ENCODE data around the gene PHB1.
"Not testable (repeated sequence)": the region's sequence is repeated elsewhere in the genome, so short reads cannot be mapped to it uniquely, and the experiment has no call there.

The PHB1 gene

DNA sequence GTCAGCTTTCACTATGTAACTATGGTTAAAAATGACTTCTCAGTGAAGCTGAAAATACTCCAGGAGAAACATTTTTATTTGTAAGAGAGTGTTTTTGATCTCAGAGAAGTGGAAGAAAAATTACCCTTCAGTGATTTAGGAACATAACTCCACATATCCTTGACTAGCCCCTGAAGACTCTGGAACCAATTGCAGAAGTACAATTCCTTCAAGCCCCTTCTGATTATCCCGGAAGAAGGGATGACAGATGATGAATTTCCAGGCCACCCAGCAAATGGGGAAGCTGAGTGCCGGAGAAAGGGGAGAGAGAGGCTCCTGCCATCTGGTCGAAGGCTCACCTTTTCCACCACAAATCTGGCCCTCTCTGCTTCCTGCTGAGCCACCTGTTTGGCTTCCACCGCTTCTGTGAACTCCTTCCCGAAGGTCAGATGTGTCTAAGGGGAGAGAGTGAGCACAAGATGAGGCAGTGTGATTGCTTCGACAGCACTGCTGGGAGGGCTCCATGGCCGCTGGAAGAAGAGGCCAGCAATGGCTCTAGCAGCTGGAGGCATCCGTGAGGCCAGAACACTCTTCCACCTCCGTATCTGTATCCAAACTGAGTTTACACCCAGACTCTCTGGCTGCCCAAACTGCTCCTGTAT, 8.1 kb downstream of the PHB1 start:
- DNase-seq (ENCODE audit: low read depth in 2 of 2, low spot score in 1 of 2) = no peak

DNA sequence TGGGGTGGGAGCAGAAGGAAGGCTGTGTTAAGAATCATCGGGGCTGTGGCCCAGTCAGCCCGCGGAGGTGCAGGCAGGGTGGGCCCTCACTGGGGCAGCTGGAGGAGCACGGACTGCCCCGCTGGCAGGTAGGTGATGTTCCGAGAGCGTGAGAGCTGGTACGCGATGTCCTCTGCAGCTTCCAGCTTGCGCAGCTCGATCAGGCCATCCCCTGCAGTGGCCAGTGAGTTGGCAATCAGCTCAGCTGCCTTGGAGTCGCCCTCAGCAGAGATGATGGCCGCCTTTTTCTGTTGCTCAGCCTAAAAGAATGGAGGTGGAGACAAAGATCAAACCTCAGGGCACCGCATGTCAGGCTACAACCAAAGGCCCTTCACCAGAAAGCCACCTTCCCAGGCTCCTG, 9.8 kb downstream of the PHB1 start:
- DNase-seq (ENCODE audit: low read depth in 2 of 2, low spot score in 1 of 2) = no peak

DNA sequence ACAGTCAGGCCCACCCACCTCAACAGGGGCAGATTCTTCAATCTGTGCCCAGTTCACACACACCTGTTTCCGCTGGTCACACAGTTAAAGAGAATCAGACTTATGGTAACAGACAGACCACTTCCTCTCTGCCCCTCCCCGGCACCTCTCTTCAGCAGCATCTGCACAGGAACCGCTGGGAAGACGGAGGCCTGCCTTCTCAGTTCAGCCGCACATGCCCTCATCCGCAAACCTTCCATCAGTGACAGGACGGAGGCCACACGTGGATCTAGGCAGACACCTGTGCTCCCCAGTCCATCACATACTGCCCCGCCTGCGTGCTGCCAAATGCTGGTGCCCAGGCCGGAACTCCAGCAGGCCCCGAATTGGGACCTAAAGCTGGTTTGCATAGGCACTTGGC, 10.3 kb downstream of the PHB1 start:
- DNase-seq (ENCODE audit: low read depth in 2 of 2, low spot score in 1 of 2) = no peak

DNA sequence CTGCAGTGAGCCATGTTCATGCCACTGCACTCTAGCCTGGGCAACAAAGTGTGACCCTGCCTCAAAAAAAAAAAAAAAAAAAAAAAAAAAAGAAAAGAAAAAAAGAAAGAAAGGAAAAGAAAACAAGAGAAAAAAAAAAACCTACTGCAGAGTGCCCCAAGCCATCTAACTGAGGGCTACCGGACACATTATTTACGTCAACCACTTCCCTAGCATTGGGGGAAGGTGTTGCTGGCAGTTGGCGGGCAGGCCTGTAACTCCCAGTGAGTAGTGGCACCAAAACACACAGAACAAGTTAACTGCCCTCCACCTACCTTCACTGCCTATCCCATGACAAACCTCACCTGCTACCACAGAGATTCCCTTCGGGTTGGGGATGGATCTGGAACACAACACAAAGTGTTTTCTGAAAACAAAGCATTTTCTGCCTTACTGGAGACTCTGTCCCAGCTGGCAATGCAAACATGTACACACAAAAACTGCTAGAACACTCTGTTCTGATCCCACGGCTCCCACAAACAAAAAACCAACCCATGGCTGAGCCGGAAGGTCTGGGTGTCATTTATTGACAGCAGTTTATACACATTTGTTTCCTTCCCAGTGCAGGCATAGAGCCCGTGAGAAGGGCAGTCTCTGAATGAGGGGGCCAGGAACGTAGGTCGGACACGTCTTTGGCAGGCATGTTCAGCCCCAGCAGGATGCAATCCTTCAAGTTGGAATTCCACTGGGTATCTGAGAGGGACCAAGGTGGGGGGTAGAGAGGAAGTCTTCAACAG, 11.0 kb downstream of the PHB1 start:
- DNase-seq (ENCODE audit: low read depth in 2 of 2, low spot score in 1 of 2) = no peak

DNA sequence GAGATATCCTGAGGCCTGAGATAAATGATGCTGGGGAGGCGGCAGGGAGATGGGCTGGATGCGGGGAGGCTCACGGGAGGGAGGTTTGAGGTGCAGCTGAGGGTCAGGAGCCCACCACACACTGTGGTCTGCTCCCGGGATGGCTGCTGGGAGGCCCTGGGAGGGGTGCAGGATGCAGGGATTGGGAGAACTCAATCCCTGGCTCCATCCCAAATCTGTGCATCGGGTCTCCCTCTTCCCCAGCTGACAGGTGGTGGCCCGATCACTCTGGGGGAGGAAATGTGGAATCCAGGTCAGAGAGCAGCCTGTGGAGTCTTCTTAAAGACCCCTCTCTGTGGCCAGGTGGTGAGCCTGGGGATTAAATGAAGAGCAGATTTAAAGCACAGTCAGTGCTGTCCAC, 12.0 kb downstream of the PHB1 start:
- DNase-seq (ENCODE audit: low read depth in 2 of 2, low spot score in 1 of 2) = no peak

DNA sequence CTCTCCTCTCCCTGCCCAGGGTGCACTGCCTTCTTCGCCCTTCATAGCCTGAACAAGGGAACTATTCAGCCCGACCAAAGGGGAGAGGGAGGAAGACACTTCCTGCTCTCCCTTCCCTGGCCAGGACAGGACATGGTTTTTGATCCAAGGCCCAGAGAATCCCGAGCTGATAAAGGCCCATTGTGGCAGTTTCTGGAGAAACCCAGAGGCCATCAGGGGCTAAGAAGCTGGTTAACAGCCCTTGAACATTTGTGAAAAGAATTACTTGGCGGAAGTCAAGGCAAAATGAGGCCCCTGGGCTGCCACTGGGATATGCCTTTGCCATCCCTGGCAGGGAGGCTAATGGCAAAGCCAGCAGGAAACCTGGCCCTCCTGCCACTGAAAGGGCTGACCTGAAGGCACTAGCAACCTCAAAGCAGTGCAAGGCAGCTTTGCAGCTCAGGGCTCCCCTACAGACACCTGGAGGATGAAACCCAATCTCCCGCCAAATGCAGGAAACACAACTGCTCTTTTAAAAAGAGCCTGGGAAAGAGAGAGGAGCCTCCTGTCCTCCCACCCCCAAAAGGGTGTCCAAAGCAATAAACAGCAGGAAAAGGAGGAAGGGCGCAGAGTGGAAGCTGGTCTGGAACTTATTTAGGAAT, 12.6 kb downstream of the PHB1 start:
- no peak for DNase-seq (ENCODE audit: low read depth in 2 of 2, low spot score in 1 of 2)

DNA sequence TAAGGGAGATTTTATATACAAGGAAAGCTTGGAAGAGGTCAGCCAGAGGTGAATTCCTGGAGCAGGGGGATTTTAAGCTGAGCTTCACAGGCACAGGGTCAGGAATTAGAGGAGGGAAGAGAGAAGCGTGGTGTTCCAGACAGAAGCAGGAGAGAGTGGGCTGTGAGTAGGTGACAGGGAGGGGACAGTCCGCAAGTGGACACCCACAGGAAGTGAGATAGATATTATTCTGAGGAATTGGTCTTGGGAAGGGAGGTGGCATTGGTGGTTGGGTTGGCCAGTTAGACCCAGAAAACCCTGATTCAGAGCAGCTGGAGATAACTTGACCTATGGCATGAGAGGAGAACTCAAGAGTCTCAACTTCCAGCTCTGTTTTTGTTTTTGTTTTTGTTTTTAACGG, 14.7 kb downstream of the PHB1 start:
- no peak for DNase-seq (ENCODE audit: low read depth in 2 of 2, low spot score in 1 of 2)

DNA sequence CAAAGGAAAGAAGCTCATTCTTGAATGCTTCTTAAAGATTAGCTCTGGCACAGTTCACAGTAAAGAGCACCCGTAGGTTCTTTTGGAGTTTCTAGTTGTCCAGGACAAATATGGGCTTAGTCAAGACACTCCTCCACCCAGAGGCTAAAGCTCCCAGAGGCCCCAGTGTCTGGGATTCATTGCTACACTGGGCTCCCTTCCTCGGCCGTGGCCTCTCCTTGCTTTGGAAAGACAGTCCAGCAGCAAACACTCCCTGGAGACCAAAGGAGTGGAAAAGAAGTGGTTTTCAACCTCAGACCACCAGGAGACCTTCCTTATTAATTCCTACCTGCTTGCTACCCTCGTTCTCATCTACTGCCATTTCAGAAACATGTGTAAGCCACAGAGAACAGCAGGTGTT, 17.1 kb downstream of the PHB1 start:
- no peak for DNase-seq (ENCODE audit: low read depth in 2 of 2, low spot score in 1 of 2)

DNA sequence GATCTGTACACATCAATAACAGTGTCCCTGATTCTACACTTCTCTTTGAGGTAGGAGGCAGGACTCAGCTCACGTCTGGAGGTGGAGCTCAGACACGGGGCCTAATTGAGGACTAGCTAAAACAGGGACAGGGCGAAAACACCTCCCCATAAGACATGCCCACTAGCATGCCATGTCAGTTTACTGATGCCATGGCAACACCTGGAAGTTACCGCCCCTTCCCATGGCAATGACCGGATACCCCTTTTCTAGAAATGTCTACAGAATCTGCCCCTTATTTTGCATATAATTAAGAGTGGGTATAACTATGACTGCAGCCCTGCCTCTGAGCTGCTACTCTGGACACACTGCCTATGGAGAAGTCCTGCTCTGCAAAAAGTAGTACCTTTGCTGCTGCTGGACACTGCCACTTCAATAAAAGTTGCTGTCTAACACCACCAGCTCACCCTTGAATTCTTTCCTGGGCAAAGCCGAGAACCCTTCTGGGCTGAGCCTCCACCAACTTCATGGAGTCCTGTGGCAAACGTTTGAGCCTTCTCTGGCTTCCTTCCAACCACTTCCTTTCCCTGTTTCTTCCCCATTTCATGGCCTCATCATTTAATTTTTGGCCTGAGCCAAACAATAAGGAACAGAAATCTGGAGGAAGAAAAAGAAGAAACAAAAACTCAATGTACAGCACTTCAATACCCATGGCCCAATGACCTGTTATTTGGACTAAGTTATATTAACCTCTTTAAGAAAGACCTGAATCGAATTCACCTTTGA, 21.0 kb downstream of the PHB1 start:
- no peak for DNase-seq (ENCODE audit: low read depth in 2 of 2, low spot score in 1 of 2)

DNA sequence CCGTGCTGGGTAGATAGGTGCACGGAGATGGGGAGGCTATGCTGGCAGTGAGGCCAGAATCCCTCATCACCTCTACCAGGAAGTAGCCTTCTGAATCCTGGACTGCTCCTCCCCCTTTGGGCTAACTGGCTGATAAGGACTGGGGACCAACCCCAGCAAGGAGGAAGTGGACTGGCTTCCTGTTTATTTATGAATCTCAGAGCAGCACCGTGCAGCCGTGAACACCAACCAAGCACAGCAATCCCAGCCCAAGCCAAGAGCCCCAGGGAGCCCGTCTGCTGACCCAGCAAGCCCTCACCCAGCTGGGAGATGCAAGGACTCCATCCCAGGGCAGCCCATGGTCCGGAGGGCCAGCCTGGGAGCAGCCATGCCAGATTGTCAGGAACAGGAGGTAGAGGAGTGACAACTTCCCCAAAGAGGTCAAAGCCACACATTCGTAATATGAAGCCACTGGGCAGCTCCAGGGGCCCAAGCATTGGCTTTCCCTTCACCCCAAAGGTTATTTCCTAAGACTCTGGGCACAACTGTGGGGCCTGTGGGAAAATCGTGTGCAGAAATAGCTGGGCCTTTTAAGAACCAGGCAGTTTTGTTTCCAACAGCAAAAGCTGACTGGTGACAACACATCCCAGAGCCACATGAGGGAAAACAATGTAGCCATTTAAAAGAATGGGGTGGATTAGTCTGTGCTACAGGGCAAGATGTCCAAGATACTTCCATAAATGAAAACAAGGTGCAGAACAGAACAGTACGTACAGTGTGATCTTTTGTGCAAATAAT, 23.9 kb downstream of the PHB1 start:
- no peak for DNase-seq (ENCODE audit: low read depth in 2 of 2, low spot score in 1 of 2)

DNA sequence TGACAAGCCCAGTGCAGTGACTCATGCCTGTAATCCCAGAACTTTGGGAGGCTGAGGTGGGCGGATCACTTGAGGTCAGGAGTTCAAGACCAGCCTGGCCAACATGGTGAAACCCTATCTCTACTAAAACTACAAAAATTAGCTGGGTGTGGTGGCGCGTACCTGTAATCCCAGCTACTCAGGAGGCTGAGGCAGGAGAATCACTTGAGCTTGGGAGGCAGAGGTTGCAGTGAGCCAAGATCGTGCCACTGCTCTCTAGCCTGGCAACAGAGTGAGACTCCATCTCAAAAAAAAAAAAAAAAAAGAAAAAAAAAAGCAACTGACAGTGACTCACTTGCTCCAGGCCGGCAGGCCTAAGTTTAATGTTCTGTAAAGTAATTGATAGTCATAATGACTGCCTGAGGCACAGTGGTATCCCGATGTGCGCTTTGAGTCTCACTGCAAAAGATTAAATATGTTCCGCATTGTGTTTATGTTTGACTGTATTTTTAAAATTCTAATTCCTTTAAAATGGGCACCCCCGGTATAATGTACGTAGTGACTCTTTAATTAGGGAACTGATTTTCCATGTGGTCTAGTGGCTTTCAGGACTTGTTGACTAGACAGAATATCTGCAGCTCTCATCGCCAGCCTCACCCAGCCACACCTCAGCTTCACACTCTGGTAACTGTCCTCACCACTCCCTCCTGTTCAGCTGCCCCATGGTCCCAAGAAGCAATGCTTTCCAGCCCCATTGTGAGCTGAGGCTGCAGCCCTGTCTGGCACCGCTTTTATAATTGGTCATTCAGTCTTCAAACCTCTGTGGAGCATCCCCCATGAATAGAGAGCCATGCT, 25.0 kb downstream of the PHB1 start:
- DNase-seq (ENCODE audit: low read depth in 2 of 2, low spot score in 1 of 2) = not testable (repeated sequence)

DNA sequence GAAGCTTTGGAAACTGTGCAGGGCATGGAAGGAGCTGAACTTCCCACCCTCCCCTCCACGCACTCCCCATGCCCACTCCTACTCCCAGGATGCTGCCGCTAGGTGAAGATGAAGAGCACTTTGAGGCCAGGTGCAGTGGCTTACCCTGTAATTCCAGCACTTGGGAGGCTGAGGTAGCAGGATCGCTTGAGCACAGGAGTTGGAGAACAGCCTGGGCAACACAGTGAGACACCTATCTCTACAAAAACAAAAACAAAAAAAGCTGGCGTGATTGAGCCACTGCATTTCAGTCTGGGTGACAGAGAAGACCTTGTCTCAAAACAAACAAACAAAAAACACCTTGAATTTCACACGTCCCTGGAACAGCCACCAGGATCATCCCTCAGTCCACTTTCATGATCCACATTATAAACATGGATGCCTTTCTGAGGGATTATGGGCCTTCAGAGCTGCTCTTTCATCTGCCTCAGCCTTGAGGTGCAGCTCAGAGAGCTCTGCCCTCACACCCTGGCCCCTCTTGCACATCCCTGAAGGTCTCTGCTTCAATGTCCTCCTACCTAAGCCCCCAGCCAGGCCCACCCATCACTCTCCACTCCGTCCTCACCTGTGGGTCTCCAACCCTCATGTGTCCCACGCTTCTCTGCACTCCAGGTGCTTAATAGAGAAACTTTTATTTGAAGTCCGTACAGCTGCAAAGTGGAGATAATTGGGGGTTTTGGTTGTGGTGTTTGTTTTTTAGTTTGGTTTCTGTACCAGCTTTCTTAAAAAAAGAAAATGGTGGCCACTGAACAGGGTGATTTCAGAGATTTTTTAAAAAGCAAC, 25.8 kb downstream of the PHB1 start:
- no peak for DNase-seq (ENCODE audit: low read depth in 2 of 2, low spot score in 1 of 2)

DNA sequence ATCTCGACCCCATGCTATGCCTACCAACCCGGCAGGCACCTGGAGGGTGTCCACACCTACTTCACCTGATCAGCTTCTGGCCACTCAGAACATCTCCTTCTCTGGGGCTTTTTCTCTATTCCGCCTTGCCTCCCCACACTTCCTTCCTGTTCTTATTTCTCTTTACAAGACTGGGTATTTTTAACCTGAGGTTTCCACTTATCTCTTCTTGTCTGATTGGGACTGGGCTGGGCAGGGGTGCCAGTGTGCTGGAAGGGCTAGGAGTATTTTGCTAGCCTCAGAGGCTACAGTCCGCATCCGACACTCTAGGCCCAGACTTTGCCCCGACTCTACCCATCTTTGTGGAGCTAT, 26.4 kb downstream of the PHB1 start:
- no peak for DNase-seq (ENCODE audit: low read depth in 2 of 2, low spot score in 1 of 2)

DNA sequence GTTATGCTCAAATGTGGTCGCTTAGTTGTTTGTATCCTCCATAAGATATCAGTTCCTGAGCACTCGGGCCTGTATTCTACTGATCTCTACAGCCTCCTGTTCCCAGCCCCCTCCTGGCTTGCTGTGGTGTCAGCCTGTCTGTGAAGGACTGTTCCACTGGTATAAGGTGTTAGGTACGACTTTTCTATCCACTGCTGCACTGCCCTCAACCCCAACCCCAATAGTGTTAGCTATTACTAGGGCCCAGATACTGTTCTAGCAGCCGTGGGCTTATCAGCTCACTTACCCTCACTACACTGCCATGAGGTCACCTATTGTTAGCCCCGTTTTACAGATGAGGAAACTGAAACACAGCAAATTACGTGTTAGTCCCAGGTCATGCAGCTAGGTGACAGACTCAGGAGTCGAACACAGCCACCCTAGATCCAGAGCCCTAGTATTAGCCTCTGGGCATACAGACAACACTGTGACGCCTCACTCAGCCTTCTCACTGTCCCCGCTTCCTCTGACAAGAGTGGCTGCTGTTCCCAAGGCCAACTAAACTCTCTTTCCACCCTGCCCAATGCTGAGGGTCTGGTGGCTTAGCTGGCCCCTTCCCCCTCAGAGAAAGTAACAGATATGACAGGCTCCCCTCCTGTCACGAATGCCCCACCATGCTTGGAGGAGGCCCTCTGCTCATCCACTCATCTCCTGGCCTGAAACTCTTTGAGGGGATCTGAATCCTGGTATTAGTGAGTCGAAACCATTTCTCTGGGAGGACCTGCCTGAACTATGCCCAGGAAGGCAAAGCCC, 27.0 kb downstream of the PHB1 start:
- no peak for DNase-seq (ENCODE audit: low read depth in 2 of 2, low spot score in 1 of 2)

DNA sequence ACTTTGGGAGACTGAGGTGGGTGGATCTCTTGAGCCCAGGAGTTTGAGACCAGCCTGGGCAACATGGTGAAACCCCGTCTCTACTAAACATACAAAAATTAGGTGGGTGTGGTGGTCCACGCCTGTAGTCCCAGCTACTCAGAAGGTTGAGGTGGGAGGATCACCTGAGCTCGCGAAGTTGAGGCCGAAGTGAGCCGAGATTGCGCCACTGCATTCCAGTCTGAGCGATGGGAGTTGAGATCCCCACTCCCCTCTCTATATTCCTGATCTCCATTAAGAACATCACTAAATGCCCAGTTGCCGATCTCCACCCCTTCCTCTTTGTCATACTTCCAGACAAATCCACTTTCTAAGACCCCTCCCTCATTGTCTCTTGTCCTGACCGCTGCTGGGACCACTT, 28.3 kb downstream of the PHB1 start:
- no peak for DNase-seq (ENCODE audit: low read depth in 2 of 2, low spot score in 1 of 2)

DNA sequence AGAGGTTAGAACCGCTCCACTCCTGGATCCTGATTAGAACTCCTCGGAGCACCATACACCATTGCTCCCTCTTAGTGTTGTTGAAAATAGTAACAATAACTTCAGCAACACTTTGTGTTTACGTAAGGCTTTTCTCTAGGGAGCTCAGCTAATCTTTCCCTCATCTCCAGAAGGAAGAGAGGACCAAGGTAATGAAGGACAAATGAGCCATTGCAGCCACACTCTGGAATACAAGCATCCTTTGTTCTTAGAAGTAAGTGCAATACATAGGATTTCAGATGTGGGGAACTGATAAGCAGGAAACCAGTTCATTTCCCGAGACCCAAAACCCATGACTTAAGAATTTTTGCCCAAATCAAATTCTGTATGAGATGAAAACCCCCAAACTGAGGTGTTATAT, 29.7 kb downstream of the PHB1 start:
- DNase-seq (ENCODE audit: low read depth in 2 of 2, low spot score in 1 of 2) = no peak

DNA sequence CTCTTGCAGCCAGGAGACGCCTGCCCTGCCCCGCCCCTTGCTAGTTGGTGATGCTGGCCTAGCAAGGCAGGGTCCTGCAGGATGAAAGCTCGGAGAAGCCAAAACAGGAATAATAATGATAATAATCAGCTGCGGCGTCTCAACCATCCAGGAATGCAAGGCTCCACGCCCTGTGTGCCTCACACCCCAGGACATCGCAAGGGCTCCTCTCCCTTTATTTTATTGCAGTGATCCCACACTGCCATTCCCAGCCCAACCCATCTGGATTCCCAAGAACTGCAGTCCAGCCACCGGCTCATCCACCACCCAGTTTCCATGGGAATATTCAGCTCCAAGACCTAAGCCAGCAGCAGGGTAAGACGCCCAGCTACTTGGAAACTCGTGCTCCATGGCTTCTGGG, 31.6 kb downstream of the PHB1 start:
- no peak for DNase-seq (ENCODE audit: low read depth in 2 of 2, low spot score in 1 of 2)

DNA sequence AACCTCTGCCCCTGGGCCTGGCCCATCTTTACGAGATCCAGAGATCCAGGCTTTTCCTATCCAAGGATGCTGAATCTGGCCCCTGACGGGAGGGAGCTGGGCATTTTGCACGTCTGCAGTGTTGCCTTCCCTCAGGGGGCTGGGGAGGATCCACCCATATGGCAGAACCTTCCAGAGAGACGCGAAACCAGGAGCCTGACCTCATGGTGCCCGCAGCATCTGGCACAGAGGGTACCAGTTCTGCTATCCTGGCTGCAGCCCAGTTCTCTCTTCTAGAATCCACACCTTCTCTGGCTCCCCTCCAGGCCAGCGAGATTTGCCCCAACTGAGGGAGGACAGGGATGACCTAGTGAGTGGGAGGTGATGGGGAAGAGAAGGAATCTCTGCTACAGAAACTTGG, 32.1 kb downstream of the PHB1 start:
- no peak for DNase-seq (ENCODE audit: low read depth in 2 of 2, low spot score in 1 of 2)

DNA sequence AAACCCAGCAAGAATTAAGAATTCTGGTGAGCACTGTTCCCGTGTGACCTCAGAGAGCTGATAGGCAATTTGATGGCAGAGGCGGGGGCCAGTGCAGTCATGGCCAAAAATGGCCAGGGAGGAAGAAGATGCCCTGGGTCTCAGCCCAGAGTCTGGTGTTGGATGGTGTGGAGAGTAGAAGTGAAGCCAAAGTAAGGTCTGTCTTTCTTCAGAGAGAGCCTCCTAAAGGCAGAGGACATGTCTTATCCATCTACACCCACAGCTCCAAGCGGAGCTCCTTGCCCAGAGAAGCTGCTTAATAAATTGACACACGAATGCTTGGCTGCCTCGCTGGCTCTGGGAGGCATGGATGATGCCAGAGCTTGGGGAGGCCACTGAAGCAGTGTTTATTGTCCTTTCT, 32.9 kb downstream of the PHB1 start:
- DNase-seq (ENCODE audit: low read depth in 2 of 2, low spot score in 1 of 2) = no peak

All from stimulated activated CD8-positive, alpha-beta memory T cell treated with anti-CD3 and anti-CD28 coated beads, Interleukin-4, amount 100 ng/mL, for 1 hour (primary cell).